Retina (tissue), 1 donor: ENCODE data around the gene C5.
A peak's percentile ranks its signal among the peaks of the same experiment; 100 is the strongest.
"Not testable (repeated sequence)": the region's sequence is repeated elsewhere in the genome, so short reads cannot be mapped to it uniquely, and the experiment has no call there.

ENCODE experiments used
- DNase-seq: peaks from one replicate; pipeline ENCODE4 v3.0.0-alpha.2; 2016

The C5 gene

GRCh38 chr9:121048175-121048574, 1.9 kb downstream of the C5 start:
- no peak for DNase-seq

- DNase-seq: no peak
Observed at GRCh38 chr9:121038804-121039203, 11.3 kb downstream of the C5 start.

DNA sequence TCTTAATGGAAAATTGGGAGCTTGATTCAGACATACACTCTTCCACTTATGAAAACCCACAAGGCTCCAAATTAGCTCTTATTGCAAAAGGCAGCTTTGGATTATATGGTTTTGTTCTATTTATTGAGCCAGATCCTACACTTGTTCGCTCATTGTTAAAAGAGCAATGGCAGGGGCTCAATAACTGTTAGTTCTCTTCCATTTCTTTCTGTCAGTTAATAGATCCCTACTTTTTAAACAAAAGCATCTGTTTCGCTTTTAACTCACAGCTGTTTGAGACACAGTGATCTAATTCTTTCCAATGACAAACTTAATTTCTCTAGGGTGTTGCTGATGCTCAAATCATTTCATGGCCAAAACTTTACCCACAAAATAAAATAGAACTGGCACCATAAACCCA, 11.7 kb downstream of the C5 start:
- no peak for DNase-seq

DNA sequence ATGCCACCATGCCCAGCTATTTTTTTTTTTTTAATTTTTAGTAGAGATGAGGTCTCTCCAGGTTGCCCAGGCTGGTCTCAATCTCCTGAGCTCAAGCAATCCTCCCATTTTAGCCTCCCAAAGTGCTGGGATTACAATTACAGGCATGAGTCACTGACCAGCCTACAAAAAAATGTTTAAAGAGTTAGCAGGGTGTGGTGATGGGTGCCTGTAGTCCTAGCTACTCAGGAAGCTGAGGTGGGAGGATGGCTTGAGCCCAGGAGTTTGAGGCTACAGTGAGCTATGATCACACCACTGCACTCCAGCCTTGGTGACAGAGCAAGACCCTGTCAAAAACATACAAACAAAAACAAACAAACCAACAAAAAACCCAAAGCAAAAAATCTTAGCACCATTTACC, 14.4 kb downstream of the C5 start:
- DNase-seq: not testable (repeated sequence)

DNA sequence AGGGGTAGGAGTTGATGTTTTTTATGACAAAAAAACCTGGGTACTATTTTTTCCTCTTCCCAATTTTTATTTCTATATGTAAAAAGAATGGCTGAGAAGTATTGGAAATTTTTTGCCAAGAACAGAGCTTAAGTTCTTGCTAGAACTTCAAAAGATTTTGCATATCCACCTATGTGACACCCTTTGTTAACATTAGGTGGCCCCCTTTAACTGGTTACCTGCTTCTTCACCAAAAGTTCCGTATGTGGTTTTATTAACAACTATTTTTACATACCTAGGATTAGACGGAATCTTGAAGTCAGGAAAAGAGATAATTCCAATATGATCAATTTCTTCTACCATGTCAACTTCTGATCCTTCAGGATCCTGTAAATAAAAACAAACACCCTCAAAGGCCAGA, 15.5 kb downstream of the C5 start:
- DNase-seq: no peak

- no peak for DNase-seq
Observed at GRCh38 chr9:121029469-121029868, 20.6 kb downstream of the C5 start.

- DNase-seq: not testable (repeated sequence)
Observed at GRCh38 chr9:121028285-121028684, 21.8 kb downstream of the C5 start.

GRCh38 chr9:121026768-121027167, 23.3 kb downstream of the C5 start:
- DNase-seq: no peak

DNA sequence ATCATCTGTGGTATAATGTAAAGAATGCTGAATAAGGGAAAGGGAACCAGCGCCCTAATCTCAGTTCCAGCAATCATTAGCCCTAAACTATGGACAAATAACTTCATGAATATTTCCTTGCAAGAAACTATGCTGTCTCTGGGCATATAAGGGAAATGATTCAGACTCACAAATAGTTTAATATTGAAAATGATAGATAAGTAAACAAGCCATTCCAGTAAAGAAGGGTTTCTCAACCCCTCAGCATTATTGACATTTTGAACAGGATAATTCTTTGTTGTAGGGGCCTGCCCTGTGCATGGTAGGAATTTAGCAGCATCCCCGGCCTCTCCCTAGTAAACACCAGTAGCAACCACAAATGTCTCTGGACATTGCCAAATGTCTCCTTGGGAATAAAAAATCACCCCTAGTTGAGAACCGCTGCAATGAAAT, 23.8 kb downstream of the C5 start:
- no peak for DNase-seq

DNA sequence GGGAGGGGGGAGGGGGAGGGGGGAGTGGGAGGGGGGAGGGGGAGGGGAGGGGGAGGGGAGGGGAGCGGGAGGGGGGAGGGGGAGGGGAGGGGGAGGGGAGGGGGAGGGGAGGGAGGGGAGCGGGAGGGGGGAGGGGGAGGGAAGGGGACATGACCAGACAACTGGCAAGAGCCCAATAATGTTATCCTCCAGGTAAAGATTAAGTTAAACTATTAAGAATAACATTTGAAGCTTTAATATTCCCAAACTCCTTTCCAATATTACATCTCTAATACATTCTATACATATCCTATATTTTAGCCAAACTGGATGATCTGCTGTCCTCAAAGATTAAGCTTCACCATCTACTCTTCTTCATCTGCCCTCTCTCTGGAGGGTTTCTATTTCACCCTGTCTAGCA, 25.8 kb downstream of the C5 start:
- no peak for DNase-seq

DNA sequence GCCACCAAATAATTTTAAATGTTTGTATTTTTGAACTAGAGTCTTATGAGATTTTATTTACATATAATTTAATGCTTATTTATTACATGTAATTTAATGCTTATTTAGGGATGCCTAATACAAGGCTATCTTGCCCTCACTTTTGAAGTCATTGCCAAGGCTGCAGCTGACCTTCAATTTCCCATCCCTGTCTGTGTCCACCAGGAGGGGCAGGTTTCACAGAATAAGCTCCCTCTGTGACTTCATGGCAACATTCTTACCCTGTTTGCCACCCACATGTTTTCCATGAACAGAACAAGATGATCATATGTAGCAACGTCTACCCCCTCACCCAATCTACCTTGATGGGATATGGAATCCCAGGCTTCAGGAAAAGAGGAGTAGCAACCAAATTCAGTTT, 27.0 kb downstream of the C5 start:
- DNase-seq: no peak

- no peak for DNase-seq
Observed at GRCh38 chr9:121021301-121021700, 28.8 kb downstream of the C5 start.

DNA sequence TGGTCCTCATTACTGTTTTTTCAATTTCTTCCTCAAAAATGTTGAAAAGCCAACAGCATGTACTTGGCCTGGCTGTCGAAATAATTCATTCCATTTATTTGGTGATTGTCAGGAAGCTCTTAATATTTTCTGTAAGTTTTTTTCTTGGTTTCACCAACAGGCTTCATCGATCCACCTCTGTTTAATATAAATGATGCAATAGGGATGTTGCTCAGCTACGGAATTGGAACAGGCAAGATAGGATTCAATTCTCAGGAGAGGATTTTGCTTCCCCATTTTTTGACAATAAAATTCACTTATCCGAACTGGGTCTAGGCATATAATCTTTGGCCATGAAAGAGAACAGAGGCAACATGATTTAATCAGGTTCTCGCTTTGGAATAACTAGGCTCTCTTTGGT, 30.8 kb downstream of the C5 start:
- DNase-seq: no peak

GRCh38 chr9:121013911-121014310, 36.2 kb downstream of the C5 start:
- no peak for DNase-seq

GRCh38 chr9:121009650-121010049, 40.4 kb downstream of the C5 start:
- DNase-seq: no peak

- no peak for DNase-seq
Observed at GRCh38 chr9:120999317-120999716, 50.8 kb downstream of the C5 start.

DNA sequence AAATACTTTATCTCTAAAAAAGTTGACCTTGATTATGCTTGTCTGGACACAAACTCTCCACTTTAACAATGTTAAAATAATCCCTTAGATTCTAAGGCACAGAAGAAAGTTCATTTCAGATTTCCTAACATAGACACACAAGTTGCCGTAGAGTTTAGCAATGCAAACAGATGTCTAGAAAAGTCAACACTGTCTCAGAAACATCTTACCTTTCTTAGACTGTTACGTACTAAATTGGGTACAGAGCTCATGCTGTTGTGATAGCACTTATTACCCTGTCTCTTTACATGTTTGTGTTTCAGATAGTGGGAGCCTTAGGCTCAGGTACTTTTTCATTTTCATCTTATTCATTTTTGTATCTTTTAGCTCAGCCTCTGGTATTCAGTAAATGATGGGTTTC, 52.0 kb downstream of the C5 start:
- no peak for DNase-seq

DNA sequence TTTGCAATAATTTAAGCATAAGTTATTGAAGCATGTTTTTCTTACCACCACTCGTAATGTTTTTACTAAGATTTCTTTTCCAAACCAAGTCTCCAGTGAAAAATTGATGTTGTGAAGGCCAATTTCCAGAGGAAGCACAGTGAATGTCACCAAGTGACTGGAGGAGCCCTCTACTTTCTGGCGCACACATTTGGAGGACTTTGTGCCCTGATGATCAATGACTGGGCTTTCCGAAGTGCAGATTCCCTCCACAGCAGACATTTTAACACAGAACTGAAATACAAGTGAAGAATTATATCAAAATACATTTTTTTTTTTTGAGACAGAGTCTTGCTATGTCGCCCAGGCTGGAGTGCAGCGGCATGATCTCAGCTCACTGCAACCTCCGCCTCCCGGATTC, 52.6 kb downstream of the C5 start:
- DNase-seq: no peak

GRCh38 chr9:120996409-120996808, 53.7 kb downstream of the C5 start:
- no peak for DNase-seq

GRCh38 chr9:120989065-120989464, 61.0 kb downstream of the C5 start:
- DNase-seq: no peak

GRCh38 chr9:120985819-120986222, 64.3 kb downstream of the C5 start:
- DNase-seq: peak; percentile 35

- no peak for DNase-seq
Observed at GRCh38 chr9:120983259-120983837, 66.7 kb downstream of the C5 start.

- DNase-seq: no peak
Observed at GRCh38 chr9:120982836-120983235, 67.2 kb downstream of the C5 start.

DNA sequence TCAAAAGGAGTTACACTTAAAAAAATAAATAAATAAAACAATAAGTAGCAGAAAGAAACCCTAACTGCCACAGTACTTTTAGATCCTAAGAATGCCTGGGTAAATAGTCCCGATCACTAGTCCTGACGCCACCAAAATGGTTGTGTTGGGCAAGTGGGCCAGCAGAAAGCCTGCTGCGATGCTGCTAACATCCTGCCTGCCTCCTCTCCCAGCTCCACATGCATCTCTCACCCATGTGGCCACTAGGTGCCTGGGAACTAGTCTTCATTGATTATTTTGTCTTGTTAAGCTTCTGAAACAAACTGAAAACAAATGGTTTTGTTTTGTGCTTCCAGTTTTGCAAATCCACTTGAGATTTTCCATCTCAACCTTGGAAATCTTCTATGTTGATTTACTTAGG, 69.1 kb downstream of the C5 start:
- DNase-seq: no peak

GRCh38 chr9:120979797-120980196, 70.3 kb downstream of the C5 start:
- DNase-seq: no peak

- no peak for DNase-seq
Observed at GRCh38 chr9:120978987-120979386, 71.1 kb downstream of the C5 start.
